ENCODE measurements around the gene MRPL28.
A peak's percentile ranks its signal among the peaks of the same experiment; 100 is the strongest.

Gene MRPL28

DNA sequence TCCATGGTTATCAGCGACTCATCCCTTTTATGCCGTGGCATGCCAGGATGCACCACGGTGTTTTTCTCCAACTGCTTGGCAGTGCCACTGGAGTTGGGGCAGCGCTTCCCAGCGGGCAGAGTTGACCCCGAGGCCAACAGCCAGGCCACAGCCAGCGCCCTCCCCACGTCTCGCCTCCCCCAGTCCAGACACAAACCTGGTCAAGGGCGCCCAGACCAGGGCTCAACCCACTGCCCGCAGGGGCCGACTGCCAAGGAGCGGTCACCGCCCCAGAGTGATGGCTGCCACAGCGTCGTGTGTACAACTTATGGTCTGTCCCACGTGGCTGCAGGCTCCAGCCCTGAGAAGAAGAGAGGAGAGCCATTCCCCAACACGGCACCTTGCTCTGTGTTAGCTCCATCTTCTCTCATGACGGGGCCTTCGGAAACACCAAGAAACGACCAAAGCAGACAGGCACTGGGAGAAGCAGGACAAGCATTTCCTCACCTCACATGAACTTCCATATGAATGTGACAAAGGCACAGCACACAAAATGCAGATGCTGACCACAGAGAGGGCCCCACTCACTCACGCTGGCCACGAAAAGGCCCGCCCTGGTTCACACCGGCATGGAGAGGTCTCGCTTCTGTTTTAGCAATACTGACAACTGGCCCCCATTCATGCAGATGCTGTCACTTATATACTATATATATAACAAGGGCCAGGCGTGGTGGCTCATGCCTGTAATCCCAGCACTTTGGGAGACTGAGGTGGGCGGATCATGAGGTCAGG is 44.8 kb downstream of the MRPL28 start:
- peaks cover 38% of the 10 kb centered on the region for H3K4me1 ChIP-seq (ENCODE audit: control insufficient read depth, low read length)
- no peaks in the 10 kb centered on the region for H3K9me3 ChIP-seq (ENCODE audit: control insufficient read depth, insufficient read depth, low read length)
- TF ChIP-seq, protein P1, sequence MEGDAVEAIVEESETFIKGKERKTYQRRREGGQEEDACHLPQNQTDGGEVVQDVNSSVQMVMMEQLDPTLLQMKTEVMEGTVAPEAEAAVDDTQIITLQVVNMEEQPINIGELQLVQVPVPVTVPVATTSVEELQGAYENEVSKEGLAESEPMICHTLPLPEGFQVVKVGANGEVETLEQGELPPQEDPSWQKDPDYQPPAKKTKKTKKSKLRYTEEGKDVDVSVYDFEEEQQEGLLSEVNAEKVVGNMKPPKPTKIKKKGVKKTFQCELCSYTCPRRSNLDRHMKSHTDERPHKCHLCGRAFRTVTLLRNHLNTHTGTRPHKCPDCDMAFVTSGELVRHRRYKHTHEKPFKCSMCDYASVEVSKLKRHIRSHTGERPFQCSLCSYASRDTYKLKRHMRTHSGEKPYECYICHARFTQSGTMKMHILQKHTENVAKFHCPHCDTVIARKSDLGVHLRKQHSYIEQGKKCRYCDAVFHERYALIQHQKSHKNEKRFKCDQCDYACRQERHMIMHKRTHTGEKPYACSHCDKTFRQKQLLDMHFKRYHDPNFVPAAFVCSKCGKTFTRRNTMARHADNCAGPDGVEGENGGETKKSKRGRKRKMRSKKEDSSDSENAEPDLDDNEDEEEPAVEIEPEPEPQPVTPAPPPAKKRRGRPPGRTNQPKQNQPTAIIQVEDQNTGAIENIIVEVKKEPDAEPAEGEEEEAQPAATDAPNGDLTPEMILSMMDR (IDR thresholded peaks at IDR 0.05; ENCODE audit: low read depth, low read length, poor library complexity, severe bottlenecking), result no peak
- no peak for TF ChIP-seq EZH2phosphoT487 (IDR thresholded peaks at IDR 0.05; ENCODE audit: borderline replicate concordance, low read length)
- peaks cover 21% of the 10 kb centered on the region for H4K20me1 ChIP-seq (ENCODE audit: control insufficient read depth, insufficient read depth, low read depth, low read length)
- peaks cover 69% of the 10 kb centered on the region for H3K79me2 ChIP-seq (ENCODE audit: control insufficient read depth, low read length)
- no peaks in the 10 kb centered on the region for H3K9me2 ChIP-seq (replicated peaks; ENCODE audit: control insufficient read depth, low read length)
- H3F3A ChIP-seq (ENCODE audit: control insufficient read depth, insufficient read depth), result no peaks in the 10 kb centered on the region
- no peak overlapping the region; the same call in 1 of the 2 replicates for H3K27ac ChIP-seq (ENCODE audit: low read depth, low read length)
- H3K27me3 ChIP-seq (ENCODE audit: control insufficient read depth, low read length), result no peaks in the 10 kb centered on the region
- peak overlapping the region; percentile 82 for H3K4me2 ChIP-seq (ENCODE audit: low read length)
- no peaks in the 10 kb centered on the region for H3K36me3 ChIP-seq (ENCODE audit: control insufficient read depth, low read length)
- H3K4me3 ChIP-seq (ENCODE audit: low read length), result peak overlapping the region; percentile 71

DNA sequence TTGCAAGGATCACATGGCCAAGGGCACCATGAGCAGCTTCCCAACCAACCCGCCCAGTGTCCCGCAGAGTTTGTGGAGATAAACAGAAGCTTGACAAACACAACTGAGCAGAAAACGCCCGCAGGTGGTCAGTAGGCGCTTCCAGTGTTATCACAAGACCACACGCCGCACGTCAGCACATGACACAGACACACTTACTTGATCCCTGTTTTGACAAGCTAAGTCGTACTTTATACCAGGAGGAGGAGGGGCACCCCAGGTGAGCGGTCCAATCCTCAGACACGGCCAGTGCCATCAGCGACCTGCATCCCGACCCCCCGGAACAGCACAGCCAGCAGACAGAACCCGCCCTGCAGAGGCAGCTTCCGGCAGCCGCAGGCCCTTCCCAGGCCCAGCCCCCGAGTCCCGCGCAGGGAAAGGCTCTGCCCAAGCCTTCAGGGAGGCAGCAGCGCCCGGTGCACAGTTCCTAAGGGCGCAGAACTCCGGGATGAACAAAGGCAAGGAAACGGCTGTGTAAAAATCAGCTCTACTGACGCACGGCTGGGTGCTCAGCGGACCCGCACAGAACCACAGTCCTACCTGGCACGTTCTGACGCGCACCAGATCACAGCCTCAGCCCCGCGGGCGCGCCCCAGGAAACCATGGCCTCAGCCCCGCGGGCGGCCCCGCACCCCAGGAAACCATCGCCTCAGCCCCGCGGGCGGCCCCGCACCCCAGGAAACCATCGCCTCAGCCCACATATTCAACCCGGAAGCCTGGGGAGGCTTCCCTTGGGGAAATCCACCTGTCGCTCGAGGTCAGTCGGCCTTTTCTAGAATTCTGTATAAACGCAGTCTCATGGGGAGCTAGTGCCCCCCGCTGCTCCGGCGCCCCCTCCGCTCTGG is 45.6 kb downstream of the MRPL28 start:
- Histone ChIP-seq H3K4me1 (ENCODE audit: control insufficient read depth, low read length) (peaks cover 38% of the 10 kb centered on the region), H3K36me3 (ENCODE audit: control insufficient read depth, low read length) (no peaks in the 10 kb centered on the region), H3F3A (ENCODE audit: control insufficient read depth, insufficient read depth) (no peaks in the 10 kb centered on the region), H3K79me2 (ENCODE audit: control insufficient read depth, low read length) (peaks cover 68% of the 10 kb centered on the region), H3K9me2 (replicated peaks; ENCODE audit: control insufficient read depth, low read length) (no peaks in the 10 kb centered on the region), H3K27me3 (ENCODE audit: control insufficient read depth, low read length) (no peaks in the 10 kb centered on the region), H3K27ac (ENCODE audit: low read depth, low read length) (peak overlapping the region; percentile 22), H3K9me3 (ENCODE audit: control insufficient read depth, insufficient read depth, low read length) (no peaks in the 10 kb centered on the region), H3K4me3 (ENCODE audit: low read length) (peak overlapping the region; percentile 71), H3K4me2 (ENCODE audit: low read length) (peak overlapping the region; percentile 82), H4K20me1 (ENCODE audit: control insufficient read depth, insufficient read depth, low read depth, low read length) (peaks cover 17% of the 10 kb centered on the region)
- TF ChIP-seq, protein P1 (IDR thresholded peaks at IDR 0.05; ENCODE audit: low read depth, low read length, poor library complexity, severe bottlenecking), result no peak
- no peak for TF ChIP-seq EZH2phosphoT487 (IDR thresholded peaks at IDR 0.05; ENCODE audit: borderline replicate concordance, low read length)

DNA sequence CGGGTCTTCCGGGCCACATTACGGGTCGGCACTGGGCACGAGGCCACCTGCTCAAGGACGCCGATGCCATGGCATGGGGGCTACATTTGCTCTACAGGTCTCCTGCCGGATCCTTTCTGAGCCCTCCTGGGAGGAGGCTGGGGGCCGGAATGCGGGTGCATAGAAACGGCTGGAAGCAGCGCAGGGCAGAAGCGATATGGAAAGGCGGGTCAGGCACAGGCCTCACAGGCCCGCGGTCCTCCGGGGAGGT is 46.2 kb downstream of the MRPL28 start:
- Histone ChIP-seq H3K4me2 (ENCODE audit: low read length) (peak overlapping the region; percentile 82), H3F3A (ENCODE audit: control insufficient read depth, insufficient read depth) (no peaks in the 10 kb centered on the region), H3K27ac (ENCODE audit: low read depth, low read length) (no peak overlapping the region), H3K36me3 (ENCODE audit: control insufficient read depth, low read length) (peaks cover under 1% of the 10 kb centered on the region), H3K4me3 (ENCODE audit: low read length) (peak overlapping the region; percentile 71; the same call in 1 of the 2 replicates), H3K4me1 (ENCODE audit: control insufficient read depth, low read length) (peaks cover 38% of the 10 kb centered on the region), H3K9me2 (replicated peaks; ENCODE audit: control insufficient read depth, low read length) (no peaks in the 10 kb centered on the region), H3K27me3 (ENCODE audit: control insufficient read depth, low read length) (no peaks in the 10 kb centered on the region), H4K20me1 (ENCODE audit: control insufficient read depth, insufficient read depth, low read depth, low read length) (peaks cover 17% of the 10 kb centered on the region), H3K9me3 (ENCODE audit: control insufficient read depth, insufficient read depth, low read length) (no peaks in the 10 kb centered on the region), H3K79me2 (ENCODE audit: control insufficient read depth, low read length) (peaks cover 74% of the 10 kb centered on the region)
- TF ChIP-seq, protein P1 (IDR thresholded peaks at IDR 0.05; ENCODE audit: low read depth, low read length, poor library complexity, severe bottlenecking), result no peak
- TF ChIP-seq EZH2phosphoT487 (IDR thresholded peaks at IDR 0.05; ENCODE audit: borderline replicate concordance, low read length), result no peak

Data from DOHH2 (cell line).